GM19438 (cell line): ENCODE data around the gene FIBCD1.

ENCODE experiments used
- ATAC-seq: cut with Tn5 transposase; IDR thresholded peaks from one replicate; pipeline ENCODE4 v1.9.1; 2021; ENCODE audit warnings: low read depth; ENCODE audit not compliant: unreplicated experiment

The FIBCD1 gene

DNA sequence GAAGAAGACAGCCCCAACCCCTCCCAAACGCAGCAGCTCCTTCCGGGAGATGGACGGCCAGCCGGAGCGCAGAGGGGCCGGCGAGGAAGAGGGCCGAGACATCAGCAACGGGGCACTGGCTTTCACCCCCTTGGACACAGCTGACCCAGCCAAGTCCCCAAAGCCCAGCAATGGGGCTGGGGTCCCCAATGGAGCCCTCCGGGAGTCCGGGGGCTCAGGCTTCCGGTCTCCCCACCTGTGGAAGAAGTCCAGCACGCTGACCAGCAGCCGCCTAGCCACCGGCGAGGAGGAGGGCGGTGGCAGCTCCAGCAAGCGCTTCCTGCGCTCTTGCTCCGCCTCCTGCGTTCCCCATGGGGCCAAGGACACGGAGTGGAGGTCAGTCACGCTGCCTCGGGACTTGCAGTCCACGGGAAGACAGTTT, 54.9 kb downstream of the FIBCD1 start:
- ATAC-seq = no peak

DNA sequence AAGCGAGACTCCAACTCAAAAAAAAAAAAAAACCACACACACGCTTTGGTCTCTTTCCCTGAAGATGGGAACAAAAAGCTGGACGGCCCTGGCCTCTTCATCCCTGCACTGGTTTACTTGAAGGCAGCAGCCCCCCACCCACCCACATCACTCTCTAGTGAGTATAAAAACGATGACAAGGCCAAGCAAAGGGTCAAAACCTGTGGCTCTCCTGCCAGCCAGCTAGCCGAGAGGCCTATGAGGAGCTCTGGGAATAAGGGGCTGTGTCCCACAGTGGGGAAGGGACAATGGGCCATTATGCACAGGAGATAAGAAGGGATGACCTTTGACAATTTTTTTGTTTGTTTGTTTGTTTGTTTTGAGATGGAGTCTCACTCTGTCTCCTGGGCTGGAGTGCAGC, 55.6 kb downstream of the FIBCD1 start:
- ATAC-seq = no peak

DNA sequence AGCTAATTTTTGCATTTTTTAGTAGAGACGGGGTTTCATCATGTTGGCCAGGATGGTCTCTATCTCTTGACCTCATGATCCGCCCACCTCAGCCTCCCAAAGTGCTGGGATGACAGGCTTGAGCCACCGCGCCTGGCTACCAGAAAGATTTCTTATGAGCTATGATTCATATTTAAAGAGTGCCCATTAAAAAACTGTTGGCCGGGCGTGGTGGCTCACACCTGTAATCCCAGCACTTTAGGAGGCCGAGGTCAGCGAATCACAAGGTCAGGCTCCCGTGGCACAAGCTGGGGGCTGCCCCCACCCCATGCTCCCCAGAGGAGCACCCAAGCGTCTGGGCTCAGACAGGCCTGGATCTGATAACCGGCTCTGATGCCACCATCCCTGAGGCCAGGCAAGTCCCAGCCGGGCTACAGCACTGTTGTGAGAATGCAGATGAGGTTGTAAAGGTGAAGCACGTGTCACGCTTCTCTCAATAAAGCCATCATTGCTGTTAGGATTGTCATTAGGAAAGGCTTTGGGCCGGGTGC, 56.3 kb downstream of the FIBCD1 start:
- no peak for ATAC-seq

DNA sequence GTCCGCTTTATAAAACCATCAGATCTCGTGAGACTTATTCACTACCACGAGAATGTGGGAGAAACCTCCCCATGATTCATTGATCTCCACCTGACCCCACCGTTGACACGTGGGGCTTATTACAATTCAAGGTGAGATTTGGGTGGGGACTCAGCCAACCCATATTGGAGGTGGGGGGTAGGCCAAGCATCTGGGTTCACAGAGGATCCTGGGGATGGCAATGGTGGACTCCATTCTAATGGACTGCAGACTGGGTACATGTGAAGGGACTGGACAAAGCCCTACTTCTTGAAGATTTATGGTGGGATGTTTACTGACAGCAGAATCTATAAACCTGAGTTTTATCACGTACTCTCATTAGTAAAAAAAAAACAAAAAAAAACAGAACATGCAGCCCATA, 57.5 kb downstream of the FIBCD1 start:
- no peak for ATAC-seq

DNA sequence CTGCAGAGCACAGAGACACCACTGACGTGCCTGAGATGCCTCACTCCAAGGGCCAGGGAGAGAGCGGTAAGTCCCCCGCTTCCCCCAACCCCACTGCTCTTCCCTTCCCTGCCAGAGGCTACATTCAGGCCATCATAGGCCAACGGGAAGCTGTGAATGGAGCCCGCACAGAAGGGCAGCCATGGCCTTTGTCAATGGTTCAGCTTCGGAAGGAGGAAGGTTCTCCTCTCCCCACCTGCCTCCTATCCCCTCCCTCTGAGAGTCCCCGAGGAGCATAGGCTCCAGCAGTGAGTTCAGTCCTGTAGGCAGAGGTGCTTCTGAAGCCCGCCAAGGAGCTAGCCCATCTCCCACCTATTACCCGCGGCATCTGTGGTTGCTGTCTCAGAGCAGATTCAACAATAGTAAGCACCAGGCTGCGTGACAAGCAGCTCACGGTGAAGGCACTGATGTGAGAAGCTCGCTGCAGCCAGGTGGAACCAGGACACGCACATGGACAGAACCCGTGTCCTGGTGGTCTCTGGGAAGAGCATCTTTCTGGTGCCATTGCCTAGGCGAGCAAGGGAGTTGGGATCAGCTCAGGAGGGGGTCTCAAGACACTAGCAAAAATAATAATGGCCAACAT, 58.3 kb downstream of the FIBCD1 start:
- no peak for ATAC-seq

DNA sequence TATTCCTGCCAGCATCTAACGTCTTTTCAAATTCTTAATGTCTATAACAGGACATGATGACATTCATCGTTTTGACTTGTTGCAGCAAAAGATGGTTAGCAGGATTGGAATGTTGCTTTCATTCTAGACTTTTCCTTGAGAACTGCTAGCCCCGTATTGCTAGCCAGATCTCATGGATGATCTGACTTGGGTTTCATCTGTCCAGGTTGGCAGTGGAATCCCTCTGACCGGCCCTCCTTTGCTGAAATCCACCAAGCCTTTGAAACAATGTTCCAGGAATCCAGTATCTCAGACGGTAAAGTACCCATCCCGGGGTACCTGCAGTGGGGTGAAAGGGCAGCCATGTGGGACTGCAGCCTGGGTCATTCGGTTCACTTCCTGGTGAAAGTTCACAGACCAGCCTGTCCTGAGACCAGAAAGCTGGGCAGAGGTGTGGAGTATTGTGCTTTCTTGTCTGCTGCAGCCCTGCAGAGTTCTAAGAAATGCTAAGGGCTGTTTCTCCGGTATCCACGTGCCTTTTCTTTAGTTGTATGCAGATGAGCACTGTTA, 59.1 kb downstream of the FIBCD1 start:
- no peak for ATAC-seq

DNA sequence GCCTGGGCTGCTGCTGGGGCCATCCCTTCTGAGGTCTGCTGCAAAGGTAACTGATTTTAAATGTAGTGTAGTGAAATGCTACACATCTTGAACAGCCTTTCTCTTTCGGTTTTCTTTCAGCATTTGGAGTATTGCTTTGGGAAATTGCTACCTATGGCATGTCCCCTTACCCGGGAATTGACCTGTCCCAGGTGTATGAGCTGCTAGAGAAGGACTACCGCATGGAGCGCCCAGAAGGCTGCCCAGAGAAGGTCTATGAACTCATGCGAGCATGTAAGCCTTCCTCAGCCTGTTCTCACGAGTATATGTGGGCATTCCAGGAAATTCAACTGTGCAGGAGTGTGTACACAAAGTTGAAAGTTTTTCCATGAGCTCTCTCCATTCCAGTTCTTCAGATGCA, 60.8 kb downstream of the FIBCD1 start:
- ATAC-seq = no peak

DNA sequence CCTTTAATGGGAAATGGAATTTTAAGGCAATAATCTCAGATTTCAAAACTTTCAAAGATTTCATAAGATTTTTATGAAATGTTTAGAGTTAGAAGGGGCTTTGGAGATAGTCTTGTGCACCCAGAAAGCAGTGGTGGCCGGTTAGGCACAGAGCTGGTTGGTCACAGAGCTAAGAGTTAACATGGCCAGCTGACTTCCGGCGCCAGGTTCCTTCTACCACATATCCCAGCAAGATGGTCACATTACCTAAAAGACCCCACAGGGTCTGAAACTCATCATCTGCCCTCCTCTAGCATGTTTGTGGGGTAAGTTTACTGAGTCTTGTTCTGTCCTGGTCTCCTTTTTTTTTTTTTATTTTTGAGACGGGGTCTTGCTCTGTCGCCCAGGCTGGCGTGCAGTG, 61.7 kb downstream of the FIBCD1 start:
- no peak for ATAC-seq

DNA sequence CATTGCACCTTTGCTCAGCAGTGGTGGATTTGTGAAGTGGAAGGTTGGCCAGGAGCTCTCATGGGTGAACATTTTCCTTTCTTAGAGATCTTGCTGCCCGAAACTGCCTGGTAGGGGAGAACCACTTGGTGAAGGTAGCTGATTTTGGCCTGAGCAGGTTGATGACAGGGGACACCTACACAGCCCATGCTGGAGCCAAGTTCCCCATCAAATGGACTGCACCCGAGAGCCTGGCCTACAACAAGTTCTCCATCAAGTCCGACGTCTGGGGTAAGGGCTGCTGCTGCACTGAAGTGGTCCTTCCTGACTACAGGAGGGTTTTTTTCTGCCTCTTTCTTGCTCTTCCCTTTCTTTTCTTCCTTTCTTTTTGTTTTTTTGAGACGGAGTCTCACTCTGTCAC, 64.3 kb downstream of the FIBCD1 start:
- no peak for ATAC-seq

DNA sequence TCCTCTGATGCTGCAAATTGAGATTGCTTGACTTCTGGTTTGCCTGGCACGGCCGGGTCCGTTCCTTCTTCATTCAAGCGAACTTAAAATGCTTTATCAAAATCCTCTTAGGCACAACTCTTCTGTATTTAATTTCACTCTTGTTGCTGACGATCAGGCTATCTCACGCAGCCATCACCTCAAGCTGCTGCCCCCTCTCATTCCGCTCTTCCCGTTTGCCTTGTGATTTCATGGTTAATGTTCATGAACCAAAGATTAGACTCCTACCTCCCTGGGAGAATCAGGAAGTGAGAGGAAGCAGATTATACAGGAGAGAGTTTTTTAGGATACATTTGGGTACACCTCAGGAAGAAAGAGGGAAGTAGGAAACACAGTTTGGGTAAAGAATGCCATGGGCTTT, 65.1 kb downstream of the FIBCD1 start:
- ATAC-seq = no peak

DNA sequence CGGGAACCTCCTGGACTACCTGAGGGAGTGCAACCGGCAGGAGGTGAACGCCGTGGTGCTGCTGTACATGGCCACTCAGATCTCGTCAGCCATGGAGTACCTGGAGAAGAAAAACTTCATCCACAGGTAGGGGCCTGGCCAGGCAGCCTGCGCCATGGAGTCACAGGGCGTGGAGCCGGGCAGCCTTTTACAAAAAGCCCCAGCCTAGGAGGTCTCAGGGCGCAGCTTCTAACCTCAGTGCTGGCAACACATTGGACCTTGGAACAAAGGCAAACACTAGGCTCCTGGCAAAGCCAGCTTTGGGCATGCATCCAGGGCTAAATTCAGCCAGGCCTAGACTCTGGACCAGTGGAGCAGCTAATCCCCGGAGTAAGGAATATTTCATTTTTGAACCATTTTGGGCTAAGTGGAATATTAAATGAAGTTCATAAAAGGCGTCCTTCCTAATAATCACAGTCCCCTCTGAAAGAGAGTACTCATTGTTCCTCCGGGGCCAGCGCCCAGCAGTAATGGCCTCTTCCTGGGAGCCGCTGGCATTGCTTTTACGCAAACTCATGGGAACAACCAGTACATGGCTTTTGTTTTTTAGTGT, 66.0 kb downstream of the FIBCD1 start:
- ATAC-seq = no peak

DNA sequence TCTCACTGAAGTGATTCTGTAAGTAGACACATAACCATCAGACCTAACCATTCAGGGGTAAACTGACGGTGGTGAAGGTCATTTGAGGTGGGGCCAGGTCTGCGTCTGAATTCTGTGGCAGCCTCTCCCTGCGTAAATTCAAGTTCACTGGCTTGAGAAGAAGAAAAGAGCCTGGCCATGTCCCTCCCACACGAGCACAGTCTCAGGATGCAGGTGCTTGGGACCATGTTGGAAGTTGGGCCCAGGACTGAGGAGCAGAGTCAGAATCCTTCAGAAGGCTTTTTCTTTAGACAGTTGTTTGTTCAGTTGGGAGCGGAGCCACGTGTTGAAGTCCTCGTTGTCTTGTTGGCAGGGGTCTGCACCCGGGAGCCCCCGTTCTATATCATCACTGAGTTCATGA, 66.5 kb downstream of the FIBCD1 start:
- no peak for ATAC-seq

DNA sequence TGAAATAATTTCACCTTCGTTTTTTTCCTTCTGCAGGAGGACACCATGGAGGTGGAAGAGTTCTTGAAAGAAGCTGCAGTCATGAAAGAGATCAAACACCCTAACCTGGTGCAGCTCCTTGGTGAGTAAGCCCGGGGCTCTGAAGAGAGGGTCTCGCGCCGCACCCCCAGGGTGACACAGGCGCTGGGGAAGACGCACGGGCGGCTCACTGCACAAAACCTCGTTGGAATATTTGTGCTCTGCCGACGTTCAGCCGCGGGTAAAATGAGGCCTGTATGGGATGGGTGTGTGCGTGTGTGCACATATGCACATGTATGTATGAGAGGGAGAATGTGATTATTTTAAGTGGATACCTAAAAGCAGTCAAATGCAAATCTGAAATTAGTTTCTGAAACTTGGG, 67.0 kb downstream of the FIBCD1 start:
- no peak for ATAC-seq

DNA sequence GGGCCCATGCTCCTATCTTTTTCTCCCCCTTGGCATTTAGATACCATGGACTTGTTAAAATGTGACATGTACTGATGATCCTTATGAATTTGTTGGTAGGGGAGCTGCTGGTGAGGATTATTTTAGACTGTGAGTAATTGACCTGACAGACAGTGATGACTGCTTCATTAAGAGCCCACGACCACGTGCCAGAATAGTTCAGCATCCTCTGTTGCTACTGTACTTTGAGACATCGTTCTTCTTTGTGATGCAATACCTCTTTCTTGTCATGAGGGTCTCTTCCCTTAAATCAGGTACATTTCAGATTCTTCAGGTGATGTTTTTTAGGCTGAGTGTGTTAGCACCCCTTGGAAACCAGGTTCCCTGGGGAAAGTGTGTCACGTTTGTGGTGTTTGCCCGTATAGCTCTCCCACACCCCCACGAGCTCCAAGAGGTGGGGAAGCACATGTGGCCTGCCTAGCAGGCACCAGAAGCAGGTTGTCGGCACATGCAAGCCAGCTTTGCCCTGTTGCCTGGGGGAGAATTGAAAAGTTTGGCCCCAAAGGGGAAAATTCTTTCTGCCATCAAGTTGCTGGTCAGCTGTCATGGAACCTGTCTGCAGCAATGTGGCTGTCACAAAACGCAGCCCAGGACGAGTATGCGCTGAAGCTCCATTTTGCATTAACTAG, 67.5 kb downstream of the FIBCD1 start:
- no peak for ATAC-seq

DNA sequence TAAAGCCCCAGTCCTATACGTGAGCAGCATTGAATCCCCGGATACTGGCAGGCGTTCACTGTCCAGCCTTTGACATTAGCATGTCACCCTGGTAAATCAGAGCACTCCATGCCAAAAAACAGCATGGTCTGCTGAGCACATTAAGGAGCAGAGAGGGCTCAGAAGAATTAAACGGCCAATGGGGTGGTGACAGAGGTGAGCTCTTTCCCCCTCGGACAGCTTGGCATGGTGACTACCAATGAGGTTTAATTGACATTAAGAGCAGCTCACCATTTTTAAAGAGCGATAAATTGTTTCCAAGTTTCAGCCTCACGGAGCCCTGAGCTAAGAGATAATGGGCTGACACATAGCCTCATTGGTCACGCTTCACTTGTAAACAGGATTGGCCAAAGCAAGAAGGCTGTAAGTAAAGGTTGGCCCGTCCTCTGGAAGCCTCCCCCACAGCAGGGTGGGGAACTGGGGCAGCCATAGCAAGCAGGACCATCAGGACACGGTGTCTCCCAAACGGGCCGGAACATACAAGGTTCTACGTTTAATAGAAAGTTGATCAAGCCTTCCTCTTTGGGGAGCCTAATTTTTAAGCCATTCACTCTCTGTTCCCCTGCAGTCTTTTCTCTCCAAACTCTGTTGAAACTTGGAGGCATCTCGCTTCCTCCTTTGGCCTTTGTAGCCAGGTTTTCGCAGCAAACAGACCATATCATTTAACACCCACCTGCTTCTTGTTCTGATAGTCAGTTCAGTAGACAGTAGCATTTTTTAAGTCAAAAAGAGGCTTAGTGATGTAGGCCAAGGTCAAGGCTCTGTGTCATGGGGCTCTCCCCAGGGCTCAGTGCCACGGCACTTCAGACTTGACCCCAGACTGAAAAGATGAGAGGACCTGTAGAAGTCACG, 68.3 kb downstream of the FIBCD1 start:
- no peak for ATAC-seq

DNA sequence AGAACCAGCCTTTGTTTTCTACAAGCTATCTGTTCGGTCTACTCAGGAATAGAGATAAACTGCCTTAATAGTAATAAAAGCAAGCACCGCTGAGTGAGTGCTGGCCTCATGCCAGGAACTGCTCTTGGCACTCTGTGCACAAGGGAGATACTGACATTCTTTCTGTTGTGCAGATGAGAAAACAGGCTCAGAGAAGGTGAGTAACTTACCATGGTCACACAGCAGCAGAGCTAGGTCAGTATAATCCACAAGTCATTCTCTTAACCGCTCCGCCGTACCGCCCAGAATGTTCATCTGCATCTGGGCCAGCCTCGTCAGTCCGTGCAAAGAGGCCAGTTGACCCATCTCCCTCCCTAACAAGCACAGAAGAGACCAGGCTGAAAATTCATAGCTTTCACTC, 69.8 kb downstream of the FIBCD1 start:
- ATAC-seq = no peak

DNA sequence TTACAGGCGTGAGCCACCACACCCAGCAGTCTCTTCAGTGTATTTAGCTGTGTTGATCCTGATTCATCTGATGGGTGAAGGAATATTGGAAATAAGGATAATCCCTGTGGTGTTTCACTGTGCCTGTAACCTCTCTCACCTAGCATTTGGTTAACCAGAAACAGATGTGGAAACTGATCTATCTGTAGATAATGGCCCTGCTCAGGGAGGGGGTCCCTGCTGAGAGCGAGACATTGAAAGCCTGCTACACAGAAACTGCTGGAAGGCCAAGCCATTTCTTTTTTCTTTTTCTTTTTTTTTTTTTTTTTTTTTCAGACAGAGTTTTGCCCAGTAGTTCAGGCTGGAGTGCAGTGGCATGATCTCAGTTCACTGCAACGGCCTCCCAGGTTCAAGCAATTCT, 70.8 kb downstream of the FIBCD1 start:
- ATAC-seq = no peak

DNA sequence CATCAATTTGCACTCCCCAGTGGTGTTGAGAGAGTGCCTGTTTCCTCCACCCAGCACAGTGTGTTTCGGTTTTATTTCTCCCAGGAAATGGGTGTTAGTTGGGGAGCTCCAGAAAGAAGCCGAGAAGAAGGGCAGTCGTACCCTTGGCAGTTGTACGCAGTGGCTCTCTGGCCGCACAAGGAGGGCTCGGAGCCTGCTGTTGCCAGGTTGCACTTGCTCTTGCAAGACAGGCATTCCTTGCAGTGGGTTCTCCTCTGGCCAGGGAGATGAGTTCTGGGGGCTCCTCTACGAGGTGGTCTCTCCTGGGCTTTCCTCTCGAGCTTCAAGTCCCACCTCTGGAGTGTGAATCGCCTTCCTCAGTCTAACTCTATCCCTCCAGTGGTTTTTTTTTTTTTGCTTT, 71.5 kb downstream of the FIBCD1 start:
- ATAC-seq = no peak

DNA sequence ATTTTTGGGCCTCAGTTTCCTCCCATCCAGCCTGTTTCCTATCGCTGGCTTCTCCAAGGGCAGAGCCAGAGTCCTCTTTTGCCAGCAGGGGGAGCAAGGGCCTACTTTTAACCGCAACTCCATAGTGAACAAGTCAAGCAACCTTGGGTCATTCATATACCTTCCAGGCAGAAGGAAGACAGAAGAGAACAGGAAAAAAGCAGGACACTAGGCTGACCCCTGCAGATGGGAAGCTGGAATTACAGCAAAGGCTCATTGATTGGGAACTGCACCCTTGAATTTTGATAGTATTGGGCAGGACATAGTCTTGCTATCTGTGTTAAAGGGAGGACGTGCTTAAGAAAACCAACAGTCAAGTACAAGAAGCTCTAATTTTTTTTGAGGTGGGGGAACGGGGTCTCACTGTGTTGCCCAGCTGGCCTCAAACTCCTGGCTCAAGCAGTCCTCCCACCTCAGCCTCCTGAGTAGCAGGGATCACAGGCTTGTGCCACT, 72.5 kb downstream of the FIBCD1 start:
- no peak for ATAC-seq

DNA sequence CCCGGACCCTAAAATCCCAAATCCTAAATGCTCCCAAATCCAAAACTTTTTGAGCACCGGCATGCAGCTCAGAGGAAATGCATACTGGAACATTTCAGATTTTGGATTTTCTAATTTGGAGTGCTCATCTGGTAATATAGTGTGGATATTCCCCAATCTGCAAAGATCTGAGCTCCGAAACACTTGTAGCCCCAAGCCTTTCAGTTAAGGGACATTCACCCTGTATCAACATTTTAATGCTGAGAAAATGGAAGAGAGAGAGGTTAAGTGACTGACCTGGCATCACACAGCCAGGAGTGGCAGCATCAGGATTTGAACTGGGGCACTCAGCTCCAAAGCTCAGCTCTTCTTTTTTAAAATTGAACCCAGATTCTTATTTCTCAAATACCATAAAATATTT, 73.1 kb downstream of the FIBCD1 start:
- ATAC-seq = no peak

DNA sequence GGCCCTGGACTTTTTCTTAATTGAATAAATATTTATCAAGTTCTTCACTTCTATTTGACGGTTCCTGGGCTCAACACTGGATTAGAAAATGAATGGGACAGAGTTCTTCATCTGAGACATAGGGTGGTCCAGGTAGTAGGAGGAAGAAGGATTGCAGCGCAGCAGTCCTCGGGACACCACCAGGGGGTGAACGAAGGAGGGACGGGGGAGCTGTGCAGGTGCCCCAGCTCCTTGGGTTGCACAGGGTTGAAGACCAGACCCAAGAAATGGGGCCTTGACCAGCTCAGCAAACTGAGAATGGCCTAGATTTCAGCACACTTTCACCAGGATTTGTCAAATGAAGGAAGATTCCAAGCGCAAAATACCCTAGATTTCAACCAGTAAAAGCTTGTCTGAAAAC, 74.5 kb downstream of the FIBCD1 start:
- no peak for ATAC-seq
